GM12878 (cell line): Measurements from ENCODE around the gene PLP2. TPM values are rescaled to one million over a fixed set of nuclear protein-coding genes. Genes with fewer than 3 reads are reported as not detected.

ENCODE experiments used
- ATAC-seq: fragments of 200-7000 bp; cut with Tn5 transposase; 3 replicates; pipeline ENCODE4 v1.9.1; 2020; ENCODE audit warnings: mild to moderate bottlenecking, moderate library complexity
- BruUV-seq: library from RNA; stranded (reverse); fragments of 400-500 nt; replicated peaks from 2 replicates; lab custom pipeline; 2021; lab: Mats Ljungman, UMichigan
- CTCF ChIA-PET: fragments of 300-600 bp; sonication (Branson Sonifier 250); formaldehyde crosslinking; extraction: SDS; loops from one replicate; lab custom pipeline; 2021; ENCODE audit warnings: inconsistent platforms; lab: Yijun Ruan, JAX
- POLR2A ChIA-PET: fragments of 350-600 bp; formaldehyde crosslinking; extraction: SDS; loops from one replicate; lab custom pipeline; 2021; ENCODE audit warnings: inconsistent platforms; lab: Charles Lee
- RAD21 ChIA-PET: fragments of 300-600 bp; sonication (Branson Sonifier 250); formaldehyde crosslinking; loops from one replicate; lab custom pipeline; 2023; ENCODE audit warnings: antibody characterized with exemption; ENCODE audit not compliant: unreplicated experiment; lab: Charles Lee
- SMC1A ChIA-PET: fragments of 300-600 bp; sonication (Branson Sonifier 250); formaldehyde crosslinking; loops from one replicate; lab custom pipeline; 2023; ENCODE audit not compliant: unreplicated experiment, uncharacterized antibody; lab: Charles Lee
- DNase-seq: peaks from one replicate; pipeline ENCODE4 v3.0.0-alpha.2; 2011; ENCODE audit warnings: low read depth, low spot score
- FAIRE-seq: peaks from 3 replicates; lab custom pipeline; 2011; peaks lifted over from hg19 to GRCh38; lab: Jason Lieb, UNC
- H2AFZ ChIP-seq: 2 replicates; pipeline ENCODE4 v1.6.0; 2011; ENCODE audit warnings: low read depth, low read length, control low read depth; ENCODE audit not compliant: control insufficient read depth
- H3K27ac ChIP-seq: 2 replicates; pipeline ENCODE4 v1.5.1; 2011; ENCODE audit warnings: control low read depth; ENCODE audit not compliant: control insufficient read depth, insufficient read depth
- H3K27me3 ChIP-seq, 2 experiments: replicated peaks in 1 of 2; 2 replicates each; pipeline versions ENCODE4 v1.6.0 to v1.6.1; 2011; ENCODE audit warnings: low read length in 1 of 2; ENCODE audit not compliant: control insufficient read depth in 2 of 2, insufficient read depth in 2 of 2
- H3K36me3 ChIP-seq, 2 experiments: 2 replicates each; pipeline ENCODE4 v1.5.1; 2011; ENCODE audit warnings: low read length in 1 of 2; ENCODE audit not compliant: control insufficient read depth in 2 of 2, insufficient read depth in 2 of 2
- H3K4me1 ChIP-seq: 2 replicates; pipeline ENCODE4 v1.6.1; 2011; ENCODE audit warnings: mild to moderate bottlenecking, low read length, moderate library complexity, mixed read lengths; ENCODE audit not compliant: control insufficient read depth, insufficient read depth
- H3K4me2 ChIP-seq: 2 replicates; pipeline ENCODE4 v1.6.0; 2011; ENCODE audit warnings: control low read depth; ENCODE audit not compliant: control insufficient read depth, insufficient read depth
- H3K4me3 ChIP-seq: fragments of 200-600 bp; sonication (generic); 2 replicates; pipeline ENCODE4 v1.5.1; 2016
- H3K79me2 ChIP-seq: 2 replicates; pipeline ENCODE4 v1.6.0; 2011; ENCODE audit warnings: low read length; ENCODE audit not compliant: control insufficient read depth, insufficient read depth
- H3K9ac ChIP-seq: 2 replicates; pipeline ENCODE4 v1.8.0; 2011; ENCODE audit warnings: low read length, control low read depth, mixed read lengths; ENCODE audit not compliant: control insufficient read depth, insufficient read depth
- H3K9me3 ChIP-seq: replicated peaks from 3 replicates; pipeline ENCODE4 v1.5.1; 2011; ENCODE audit warnings: mild to moderate bottlenecking, low read length; ENCODE audit not compliant: control insufficient read depth, insufficient read depth
- H4K20me1 ChIP-seq: 2 replicates; pipeline ENCODE4 v1.6.0; 2011; ENCODE audit not compliant: control insufficient read depth, insufficient read depth
- ATF3 ChIP-seq: IDR thresholded peaks from 2 replicates; pipeline ENCODE4 v1.6.1; 2011; ENCODE audit warnings: low read depth, mild to moderate bottlenecking, low read length, moderate library complexity, borderline replicate concordance; ENCODE audit errors: extremely low read depth
- CREB1 ChIP-seq: IDR thresholded peaks from 2 replicates; pipeline ENCODE4 v1.6.1; 2012; ENCODE audit warnings: low read depth, mild to moderate bottlenecking, inconsistent platforms
- JUNB ChIP-seq: IDR thresholded peaks from 2 replicates; pipeline ENCODE4 v1.6.1; 2016; ENCODE audit warnings: antibody characterized with exemption, mild to moderate bottlenecking
- MEF2B ChIP-seq: fragments of 450-650 bp; IDR thresholded peaks from 2 replicates; pipeline ENCODE4 v1.6.1; 2018; ENCODE audit warnings: mild to moderate bottlenecking, moderate library complexity; ENCODE audit not compliant: partially characterized antibody, poor library complexity, severe bottlenecking
- MTA2 ChIP-seq: fragments of 450-650 bp; IDR thresholded peaks from 2 replicates; pipeline ENCODE4 v1.6.1; 2016; ENCODE audit warnings: low read depth, mild to moderate bottlenecking, moderate library complexity
- MXI1 ChIP-seq: fragments of 150-350 bp; IDR thresholded peaks from 2 replicates; pipeline ENCODE4 v1.6.1; 2011; ENCODE audit warnings: low read depth, mild to moderate bottlenecking, inconsistent platforms, low read length, improper control_type of control experiment
- MYB ChIP-seq: fragments of 150-350 bp; IDR thresholded peaks from 2 replicates; pipeline ENCODE4 v1.6.1; 2014; ENCODE audit warnings: mild to moderate bottlenecking, low read depth, low read length, borderline replicate concordance
- NR2C1 ChIP-seq: fragments of 450-650 bp; IDR thresholded peaks from 2 replicates; pipeline ENCODE4 v1.6.1; 2017; ENCODE audit warnings: antibody characterized with exemption, mild to moderate bottlenecking, moderate library complexity
- POLR2AphosphoS2 ChIP-seq: IDR thresholded peaks from 2 replicates; pipeline ENCODE4 v1.6.1; 2011; ENCODE audit warnings: low read depth, mild to moderate bottlenecking, low read length, improper control_type of control experiment, moderate library complexity
- POU2F2 ChIP-seq: IDR thresholded peaks from 3 replicates; pipeline ENCODE4 v1.6.1; 2011; ENCODE audit warnings: low read depth, mild to moderate bottlenecking, low read length, borderline replicate concordance
- RAD51 ChIP-seq: fragments of 450-650 bp; IDR thresholded peaks from 2 replicates; pipeline ENCODE4 v1.6.1; 2016; ENCODE audit warnings: moderate library complexity, mild to moderate bottlenecking, inconsistent platforms
- RCOR1 ChIP-seq: conservative IDR thresholded peaks from 2 replicates; pipeline ENCODE4 v1.6.1; 2012; ENCODE audit warnings: low read depth, low read length, improper control_type of control experiment
- RFX5 ChIP-seq: IDR thresholded peaks from 2 replicates; pipeline ENCODE4 v1.6.1; 2011; ENCODE audit warnings: low read depth, low read length, improper control_type of control experiment
- SREBF2 ChIP-seq: IDR thresholded peaks from 2 replicates; pipeline ENCODE4 v1.6.1; 2012; ENCODE audit warnings: mild to moderate bottlenecking, low read length
- STAT1 ChIP-seq: fragments of 450-650 bp; conservative IDR thresholded peaks from 2 replicates; pipeline ENCODE4 v1.6.1; 2014; ENCODE audit warnings: antibody characterized with exemption, mild to moderate bottlenecking
- TCF7 ChIP-seq: IDR thresholded peaks from 2 replicates; pipeline ENCODE4 v1.6.1; 2014; ENCODE audit warnings: antibody characterized with exemption, borderline replicate concordance
- ZNF217 ChIP-seq: fragments of 450-650 bp; IDR thresholded peaks from 2 replicates; pipeline ENCODE4 v1.6.1; 2017; ENCODE audit warnings: antibody characterized with exemption, mild to moderate bottlenecking
- ZSCAN29 ChIP-seq: fragments of 450-650 bp; IDR thresholded peaks from 2 replicates; pipeline ENCODE4 v1.6.1; 2017; ENCODE audit warnings: mild to moderate bottlenecking, moderate library complexity
- WGBS: methylation state at CpG from one replicate; pipeline ENCODE4 v1.1.6; 2016; ENCODE audit warnings: low lambda C conversion rate; ENCODE audit not compliant: insufficient replicate concordance, insufficient coverage; ENCODE audit errors: missing lambda C conversion rate; 5-methylcytosine and 5-hydroxymethylcytosine counted together
- in situ Hi-C: fragments of 300-500 bp; cut with MboI; formaldehyde crosslinking; loops from 9 replicates; pipeline ENCODE4 v1.14.3; 2018; ENCODE audit warnings: mixed read lengths
- intact Hi-C: fragments of 100-400 bp; cut with micrococcal nuclease; formaldehyde crosslinking; loops from one replicate; pipeline ENCODE4 v1.14.2; 2022; ENCODE audit not compliant: unreplicated experiment
- polyA plus RNA-seq, 11 experiments: library from polyadenylated mRNA; depleted of rRNA in 4 of 11; unstranded in 6 of 11; stranded (reverse) in 5 of 11; fragments of >200 nt; fragmentation: Nextera tagmentation in 4 of 11; fragmentation: Illumina TruSeq in 1 of 11; extraction: Ambion mirVana in 4 of 11; extraction: Trizol in 1 of 11; gene quantifications; 1 replicate in 1 of 11; 2 replicates in 10 of 11; pipeline versions ENCODE4 v1.2.1 to v1.2.3, GENCODE V29; 2011 to 2016; ENCODE audit warnings: inconsistent platforms in 2 of 11, missing spikeins in 2 of 11, low read depth in 1 of 11
- total RNA-seq, 4 experiments: library from RNA; depleted of rRNA in 3 of 4; stranded (reverse); fragments of >200 nt in 3 of 4; fragmentation: Illumina TruSeq in 1 of 4; extraction: Trizol in 1 of 4; gene quantifications; 2 replicates each; pipeline versions ENCODE4 v1.2.1 to v1.2.3, GENCODE V29; 2013 to 2021

The PLP2 gene
- total and polyA plus RNA-seq, 10 of the 15 experiments (the other 5 are each of a cell fraction or from before 2014, with no cell fraction given): 56.6 to 177 (median 99.3) TPM

DNA sequence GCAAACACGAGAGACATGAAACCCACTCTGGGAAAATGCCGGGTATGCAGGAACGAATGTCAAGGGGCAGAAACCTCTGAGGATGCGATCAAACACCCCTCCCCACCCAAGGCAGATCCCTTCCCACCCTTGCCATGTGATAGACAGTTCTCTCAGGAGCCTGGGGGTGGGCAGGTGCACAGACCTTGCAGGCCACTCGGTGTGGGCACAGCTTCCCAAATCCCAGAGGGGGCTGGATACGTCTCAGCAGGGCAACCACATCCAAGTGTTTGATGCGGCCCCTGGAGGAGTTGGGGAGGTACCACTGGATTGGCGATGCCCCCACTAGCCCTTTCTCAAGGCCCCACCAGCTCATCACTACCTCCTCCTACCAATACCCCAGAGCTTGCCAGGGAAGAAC, 38.7 kb downstream of the PLP2 start (continued):
- TF ChIP-seq JUNB (no peak), MYB (no peak), RAD51 (no peak), ZNF217 (no peak)

DNA sequence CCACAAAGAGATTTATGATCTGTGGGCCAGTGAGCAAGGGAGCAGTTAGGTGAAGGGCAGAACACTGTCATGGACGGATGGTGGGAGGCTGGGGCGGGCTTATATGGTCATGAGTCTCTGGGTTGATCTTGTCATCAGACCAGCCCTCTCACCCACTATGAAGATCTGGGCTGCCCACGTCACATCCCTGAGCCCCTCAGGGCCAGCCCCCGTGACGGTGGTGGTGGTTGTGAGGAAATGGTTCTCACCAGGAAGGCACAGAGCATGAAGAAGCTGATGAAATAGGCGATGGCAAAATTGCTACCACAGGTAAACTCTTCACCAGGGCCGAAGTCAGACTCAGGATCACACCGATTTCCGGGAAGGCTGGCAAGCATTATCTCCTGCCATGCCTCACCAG, 39.4 kb downstream of the PLP2 start:
- FAIRE-seq: no peak
- DNase-seq: no peak
- ChIA-PET SMC1A (no interaction called here), RAD21 (no interaction called here), CTCF (no interaction called here), POLR2A (no interaction called here)
- Histone ChIP-seq H4K20me1 (no peaks in the 10 kb centered on the region), H3K9ac (no peak overlapping the region), H3K9me3 (no peaks in the 10 kb centered on the region), H3K79me2 (no peaks in the 10 kb centered on the region), H3K27me3 (no peaks in the 10 kb centered on the region), H3K4me2 (no peak overlapping the region), H3K4me3 (no peak overlapping the region), H3K36me3 (no peaks in the 10 kb centered on the region), H3K27ac (no peak overlapping the region), H2AFZ (no peak overlapping the region), H3K4me1 (no peaks in the 10 kb centered on the region)
- in situ Hi-C loops: no loop called here
- intact Hi-C loops: no loop called here
- WGBS: 35% methylated on average over 9 of the region's 9 CpGs
- no peak for TF ChIP-seq RFX5
- no peak for ATAC-seq
- no TSS peak for BruUV-seq

GRCh38 chrX:49212209-49212608, 40.5 kb downstream of the PLP2 start:
- H3K36me3 ChIP-seq: no peaks in the 10 kb centered on the region
- no peak for ATAC-seq
- no peak overlapping the region for H3K9ac ChIP-seq
- H3K4me3 ChIP-seq: no peak overlapping the region
- BruUV-seq: no TSS peak
- no peak overlapping the region for H3K27ac ChIP-seq
- intact Hi-C loops: no loop called here
- no peak overlapping the region for H2AFZ ChIP-seq
- H3K79me2 ChIP-seq: no peaks in the 10 kb centered on the region
- no peaks in the 10 kb centered on the region for H3K9me3 ChIP-seq
- CTCF ChIA-PET: no interaction called here
- RAD21 ChIA-PET: no interaction called here
- no peaks in the 10 kb centered on the region for H4K20me1 ChIP-seq
- H3K4me1 ChIP-seq: no peaks in the 10 kb centered on the region
- in situ Hi-C loops: no loop called here
- WGBS: 48% methylated on average over 2 of the region's 2 CpGs
- SMC1A ChIA-PET: no interaction called here
- no peak for FAIRE-seq
- POLR2A ChIA-PET: no interaction called here
- H3K27me3 ChIP-seq: no peaks in the 10 kb centered on the region
- no peak for DNase-seq
- no peak overlapping the region for H3K4me2 ChIP-seq
- TF ChIP-seq NR2C1 (no peak), CREB1 (no peak), MEF2B (no peak), STAT1 (no peak), MXI1 (no peak), RCOR1 (no peak), ATF3 (no peak), SREBF2 (no peak), ZSCAN29 (no peak), RFX5 (no peak), POLR2AphosphoS2 (no peak), POU2F2 (no peak), TCF7 (no peak), MTA2 (no peak)
